HG03439 (cell line): ENCODE measurements around the gene OPA3.

Source experiments
- ATAC-seq: cut with Tn5 transposase; IDR thresholded peaks from one replicate; pipeline ENCODE4 v1.9.1; 2021; ENCODE audit warnings: mild to moderate bottlenecking, moderate library complexity; ENCODE audit not compliant: unreplicated experiment

OPA3 gene

DNA sequence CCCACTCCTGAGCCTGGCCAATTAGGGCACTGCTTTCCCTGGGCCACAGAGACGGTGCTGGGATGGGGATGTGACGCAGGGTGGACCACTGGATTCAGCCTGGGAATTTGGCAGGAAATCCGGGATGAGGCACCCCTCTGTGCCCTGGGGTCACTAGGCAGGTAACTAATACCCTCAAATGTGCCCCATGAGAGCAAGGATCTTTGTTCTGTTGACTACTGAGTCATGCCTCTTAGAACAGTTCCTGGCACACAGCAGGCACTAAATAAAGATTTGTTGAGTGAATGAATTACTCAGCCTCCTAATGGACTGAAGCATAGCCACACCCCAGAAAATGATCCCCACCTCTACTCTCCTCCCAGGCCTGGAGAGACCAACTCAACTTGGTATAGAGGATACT lies 15.9 kb downstream of the OPA3 start:
- ATAC-seq, result no peak

DNA sequence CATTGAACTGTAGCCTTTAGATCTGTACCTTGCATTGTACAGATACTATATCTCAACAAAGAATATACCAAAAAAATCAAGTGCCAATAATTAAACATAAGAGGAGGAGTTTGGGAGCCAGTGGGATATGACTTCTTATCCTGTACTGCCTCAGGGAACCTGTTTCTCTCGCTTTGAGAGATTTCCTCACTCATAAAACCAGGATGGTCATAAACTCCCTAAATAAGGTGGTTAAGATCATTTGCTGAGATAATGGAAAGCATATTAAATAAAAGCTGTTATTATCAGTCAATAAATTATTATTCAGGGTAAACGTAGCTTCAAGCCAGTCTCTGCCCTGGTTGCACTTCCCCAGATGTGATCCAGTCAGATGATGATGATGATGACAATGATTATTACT lies 17.0 kb downstream of the OPA3 start:
- no peak for ATAC-seq

DNA sequence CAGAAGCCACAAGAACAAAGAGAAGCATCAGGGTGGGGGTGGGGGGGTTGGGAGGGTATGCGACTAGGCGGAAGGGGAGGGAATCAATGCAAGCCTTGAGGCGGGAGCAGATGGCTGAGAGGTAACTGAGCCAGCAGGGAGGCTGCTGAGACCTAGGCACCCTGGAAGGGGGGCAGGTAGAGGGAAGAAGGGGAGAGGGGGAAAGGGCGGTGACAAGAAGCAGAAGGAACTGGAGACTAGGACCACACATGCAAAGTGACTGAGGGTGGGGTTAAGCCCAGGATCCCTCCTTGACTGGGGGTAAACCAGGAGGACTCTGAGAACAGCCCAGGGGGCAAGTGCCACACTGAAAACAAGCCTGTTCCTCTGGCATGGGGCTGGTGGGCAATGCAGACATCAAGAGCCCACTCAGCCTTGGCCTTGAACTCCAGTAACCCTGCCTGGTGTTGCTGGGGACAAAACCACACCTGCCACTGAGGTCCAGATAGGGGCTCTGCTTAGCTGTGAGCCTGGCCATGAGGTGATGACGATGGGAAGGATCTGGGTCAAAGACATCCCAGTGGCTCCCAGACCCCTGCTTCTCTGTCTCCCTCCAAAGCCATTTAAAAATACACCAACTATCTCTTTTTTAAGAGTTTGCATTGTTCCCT lies 20.3 kb downstream of the OPA3 start:
- ATAC-seq, result no peak

DNA sequence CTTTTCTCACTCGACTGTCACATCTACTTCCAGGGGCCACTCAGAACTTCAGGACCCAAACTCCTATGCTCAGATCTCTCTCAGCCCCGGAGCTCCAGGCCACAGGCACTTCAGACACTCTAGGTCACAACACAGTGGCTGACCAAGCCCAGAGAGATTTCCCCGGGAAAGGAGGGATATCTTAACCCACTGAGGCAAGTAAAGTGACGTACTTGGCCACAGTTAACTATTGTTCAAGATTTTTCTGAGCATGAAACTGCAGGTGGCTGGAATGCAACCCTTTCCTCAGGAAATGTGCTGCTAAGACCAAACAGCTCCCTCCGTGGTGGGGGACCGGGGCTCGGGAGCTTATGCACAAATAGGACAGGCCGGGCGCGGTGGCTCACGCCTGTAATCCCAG lies 23.9 kb downstream of the OPA3 start:
- no peak for ATAC-seq

DNA sequence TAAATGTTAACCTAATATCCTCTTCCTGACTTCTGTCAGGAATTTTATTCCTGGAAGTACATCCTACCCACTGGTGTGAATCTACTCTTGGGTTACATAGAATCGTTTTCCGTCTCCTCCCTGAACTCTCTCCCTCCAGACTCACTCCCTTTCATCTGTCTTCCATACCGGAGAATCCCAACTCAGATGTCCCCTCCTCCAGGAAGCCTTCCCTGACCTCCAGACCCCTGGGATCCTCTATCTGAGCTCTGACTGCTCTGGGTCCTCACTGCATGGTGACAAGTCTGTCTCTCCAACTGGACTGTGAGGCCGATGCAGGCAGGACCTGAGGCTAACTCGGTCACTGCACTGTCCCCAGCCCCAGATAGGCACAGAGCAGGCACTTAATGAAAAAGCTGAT lies 24.6 kb downstream of the OPA3 start:
- no peak for ATAC-seq

DNA sequence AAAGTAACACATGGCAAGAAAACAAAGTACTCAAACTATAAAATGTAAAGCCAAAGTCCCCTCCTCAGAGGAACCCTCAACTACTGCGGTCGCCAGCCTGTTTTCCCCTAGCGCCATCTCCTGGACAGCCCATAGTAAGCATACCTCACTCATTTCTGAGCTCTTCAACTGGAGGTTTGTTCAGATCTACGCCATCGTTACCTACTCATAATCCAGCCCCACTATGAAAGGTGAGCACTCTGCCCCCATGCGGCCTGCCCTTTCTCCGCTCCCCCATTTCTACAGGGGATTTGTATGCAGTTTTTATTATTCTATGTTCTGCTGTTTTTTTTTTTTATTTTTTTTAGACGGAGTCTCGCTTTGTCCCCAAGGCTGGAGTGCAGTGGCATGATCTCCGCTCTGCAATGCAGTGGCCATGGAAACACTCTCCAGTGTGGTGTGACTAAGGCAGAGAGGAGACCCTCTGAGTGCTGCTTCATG lies 26.2 kb downstream of the OPA3 start:
- no peak for ATAC-seq

DNA sequence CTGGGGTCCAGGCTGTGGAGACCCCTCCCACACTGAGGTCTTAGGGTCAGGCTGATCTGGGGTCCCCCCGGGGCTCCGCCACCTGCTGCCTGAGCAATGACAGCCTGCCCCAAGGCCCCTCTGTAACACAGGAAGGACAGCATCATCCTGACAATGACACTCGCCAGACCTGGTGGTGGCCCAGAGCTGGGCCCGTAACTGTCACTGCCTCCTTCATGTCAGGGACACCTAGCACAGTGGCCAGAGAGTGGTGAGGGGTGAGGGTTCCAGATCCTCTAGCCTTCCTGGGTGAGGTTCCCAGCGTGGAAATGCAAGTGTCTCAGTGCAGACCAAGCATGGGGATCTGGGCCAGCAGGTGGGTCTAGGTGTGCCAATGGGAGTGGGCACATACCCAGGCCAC lies 27.8 kb downstream of the OPA3 start:
- ATAC-seq, result no peak

DNA sequence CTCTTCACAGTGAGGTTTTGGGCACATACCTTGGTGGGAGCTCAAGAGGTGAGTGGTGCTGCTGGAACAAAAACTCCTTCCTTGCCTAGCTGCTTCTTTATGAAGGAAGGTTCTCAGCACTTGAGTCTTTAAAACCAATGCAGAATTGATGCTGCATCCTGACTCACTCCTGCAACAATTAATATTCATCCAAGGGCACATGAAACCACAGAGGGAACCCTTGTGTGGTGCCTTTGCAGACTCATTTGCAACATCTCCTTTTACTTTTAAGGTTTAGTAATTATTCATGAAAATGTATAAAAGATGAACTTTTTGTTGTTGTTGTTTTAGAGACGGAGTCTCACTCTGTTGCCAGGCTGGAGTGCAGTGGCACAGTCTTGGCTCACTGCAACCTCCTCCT lies 30.1 kb downstream of the OPA3 start:
- ATAC-seq, result no peak

DNA sequence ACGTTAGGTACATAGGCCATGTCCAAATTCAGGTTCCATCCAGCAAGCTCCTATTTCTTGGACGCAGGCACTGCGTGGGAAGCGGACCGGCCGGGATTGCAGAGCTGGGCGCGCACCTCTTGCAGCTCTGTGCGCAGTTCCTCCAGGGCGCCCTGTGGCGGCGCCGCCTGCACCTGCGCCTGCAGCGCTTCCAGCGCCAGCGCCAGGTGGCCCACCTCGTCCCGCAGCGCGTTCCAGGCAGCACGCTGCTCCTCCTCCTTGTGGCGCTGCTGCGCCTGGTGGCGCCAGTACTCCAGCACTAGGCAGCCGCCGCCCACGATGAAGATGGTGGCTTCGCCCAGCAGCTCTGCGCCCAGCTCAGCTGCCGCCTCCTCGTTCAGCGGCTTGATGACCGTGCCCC lies 31.1 kb downstream of the OPA3 start:
- ATAC-seq, result no peak

DNA sequence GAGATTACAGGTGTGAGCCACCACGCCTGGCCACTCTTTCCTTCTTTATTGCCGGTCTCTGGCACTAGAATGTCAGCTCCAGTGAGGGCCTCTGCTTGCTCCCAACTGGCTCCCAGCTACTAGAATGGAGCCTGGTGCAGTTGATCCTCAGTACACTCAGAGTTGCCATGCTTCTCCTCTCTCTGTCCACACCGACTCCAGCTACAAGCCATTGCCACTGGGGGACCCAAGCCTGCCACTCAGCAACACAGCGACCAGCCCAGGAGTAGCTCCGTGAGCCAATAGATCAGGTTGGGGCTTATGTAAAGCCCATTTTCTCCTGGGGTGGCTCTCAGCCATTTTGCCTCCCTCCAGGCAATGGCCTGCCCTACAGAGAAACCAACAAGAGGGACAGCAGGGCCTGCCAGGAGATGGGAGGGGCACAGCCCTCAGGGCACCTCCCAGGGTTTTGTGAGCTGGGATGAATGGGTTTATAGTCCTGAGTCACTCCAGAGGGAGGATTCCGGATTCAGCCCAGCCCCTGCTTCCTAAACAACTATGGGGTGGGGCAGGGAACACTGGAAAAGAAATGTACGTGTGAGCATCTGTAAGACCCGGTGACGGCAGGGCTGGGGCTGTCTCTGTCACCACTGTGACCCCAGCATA lies 36.5 kb downstream of the OPA3 start:
- ATAC-seq, result no peak

DNA sequence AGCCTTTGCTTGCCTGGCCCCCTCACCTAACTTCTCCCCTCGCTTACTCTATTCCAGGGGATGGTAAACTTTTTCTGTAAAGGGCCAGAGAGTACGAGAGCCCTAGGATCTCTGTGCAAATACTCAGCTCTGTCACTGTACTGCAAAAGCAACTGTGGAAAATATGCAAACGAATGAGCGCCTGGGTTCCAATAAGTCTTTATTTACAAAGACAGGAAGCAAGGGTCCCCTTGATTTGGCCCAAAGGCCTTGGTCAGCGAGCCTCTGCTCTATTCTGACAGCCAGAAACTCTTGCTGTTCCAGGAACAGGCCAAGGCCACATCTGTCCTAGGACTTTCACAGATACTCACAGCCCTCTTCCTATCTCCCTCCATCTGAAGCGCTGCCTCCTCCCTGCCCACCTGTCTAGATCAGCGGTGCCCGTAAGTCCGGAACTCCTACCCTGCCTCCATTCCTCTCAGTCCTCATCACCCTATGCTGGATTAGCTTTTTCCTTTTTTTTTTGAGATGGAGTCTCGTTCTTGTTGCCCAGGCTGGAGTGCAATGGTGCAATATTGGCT lies 37.3 kb downstream of the OPA3 start:
- ATAC-seq, result no peak

DNA sequence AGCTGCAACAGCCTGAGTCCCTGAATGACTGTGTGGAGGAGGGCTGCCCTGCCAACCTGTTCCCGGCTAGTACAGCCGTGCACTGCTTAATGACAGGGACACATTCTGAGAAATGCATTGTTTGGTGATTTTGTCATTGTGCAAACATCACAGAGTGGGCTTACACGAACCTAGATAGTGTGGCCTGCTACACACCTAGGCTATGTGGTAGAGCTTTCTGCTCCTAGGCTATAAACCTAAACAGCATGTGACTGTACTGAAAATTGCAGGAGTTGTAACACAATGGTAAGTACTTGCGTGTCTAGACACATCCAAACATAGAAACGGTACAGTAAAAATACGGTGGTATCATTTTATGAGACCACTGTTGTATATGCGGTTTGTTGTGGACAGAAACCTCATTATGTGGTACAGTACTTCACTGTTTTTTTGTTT lies 42.4 kb downstream of the OPA3 start:
- no peak for ATAC-seq

DNA sequence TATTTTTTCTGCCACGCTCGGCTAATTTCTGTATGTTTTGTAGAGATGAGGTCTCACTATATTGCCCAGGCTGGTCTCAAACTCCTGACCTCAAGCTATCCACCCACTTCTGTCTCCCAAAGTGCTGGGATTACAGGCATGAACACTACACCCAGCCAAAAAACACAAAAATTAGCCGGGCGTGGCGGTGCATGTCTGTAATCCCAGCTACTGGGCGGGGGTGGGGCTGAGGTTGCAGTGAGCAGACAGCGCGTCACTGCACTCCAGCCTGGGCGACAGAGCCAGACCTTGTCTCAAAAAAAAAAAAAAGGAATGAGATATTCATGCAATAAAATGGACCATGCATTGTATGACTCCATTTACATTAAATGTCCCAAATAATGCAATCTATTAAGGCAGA lies 45.1 kb downstream of the OPA3 start:
- ATAC-seq, result no peak

DNA sequence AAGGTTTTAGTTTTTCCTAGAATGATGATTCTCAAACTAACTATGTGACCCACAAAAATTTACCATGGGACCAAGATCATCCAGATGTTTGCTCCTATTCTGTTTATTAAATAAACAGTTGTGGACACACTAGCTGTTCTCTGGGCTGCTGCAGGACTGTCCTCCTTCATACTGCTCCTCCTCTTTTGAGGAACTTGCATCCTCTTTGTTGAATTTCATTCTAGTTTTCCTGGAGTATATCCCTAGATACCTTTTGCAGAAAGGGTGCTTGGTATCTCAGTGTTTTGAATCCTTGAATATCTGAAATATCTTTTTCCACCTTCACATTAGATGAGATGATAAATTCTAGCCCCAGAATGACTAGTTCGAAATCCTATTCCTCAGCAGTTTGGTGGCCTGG lies 53.3 kb downstream of the OPA3 start:
- ATAC-seq, result no peak

DNA sequence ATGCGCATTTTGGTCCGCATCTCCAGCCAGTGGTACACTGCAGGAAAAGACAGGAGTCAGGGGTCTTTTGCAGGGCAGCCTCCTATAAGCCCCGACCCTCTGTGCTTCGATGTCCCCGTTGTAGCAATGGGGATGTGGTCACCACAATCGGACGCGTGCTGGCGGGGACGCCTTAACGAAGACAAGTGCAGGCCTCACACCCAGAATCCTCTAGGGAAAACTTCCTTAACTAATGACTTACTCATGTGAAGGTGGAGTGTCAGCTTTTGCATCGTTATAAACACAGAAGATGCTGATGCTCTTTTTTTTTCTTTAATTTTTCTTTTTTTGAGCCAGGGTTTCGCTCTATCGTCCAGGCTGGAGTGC lies 55.2 kb downstream of the OPA3 start:
- ATAC-seq, result no peak

DNA sequence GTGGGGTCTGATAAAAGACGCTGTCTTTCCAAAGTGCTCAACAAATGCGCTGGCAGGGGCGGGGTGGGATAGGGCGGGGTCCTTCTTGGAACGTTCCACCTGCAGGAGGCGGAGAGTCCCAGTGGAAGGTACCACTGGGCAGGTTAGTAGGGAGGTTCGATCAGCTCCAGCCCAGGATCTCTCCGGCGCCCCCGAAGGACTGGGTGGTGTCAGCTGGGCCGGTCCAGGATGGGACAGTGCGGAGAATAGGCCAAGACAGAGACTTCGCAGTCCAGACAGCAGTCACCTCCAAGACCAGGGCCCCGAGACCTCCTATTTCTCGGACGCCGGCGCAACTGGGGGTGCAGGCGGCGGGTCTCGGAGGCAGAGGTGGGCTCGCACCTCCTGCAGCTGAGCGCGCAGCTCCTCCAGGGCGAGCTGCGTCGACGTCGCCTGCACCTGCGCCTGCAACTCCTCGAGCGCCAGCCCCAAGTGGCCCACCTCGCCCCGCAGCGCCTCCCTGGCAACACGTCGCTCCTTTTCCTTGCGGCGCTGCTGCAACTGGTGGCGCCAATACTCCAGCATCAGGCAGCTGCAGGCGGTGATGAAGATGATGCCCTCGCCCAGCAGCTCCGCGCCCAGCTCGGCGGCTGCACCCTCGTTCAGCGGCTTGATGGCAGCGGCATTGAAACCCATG lies 55.7 kb downstream of the OPA3 start:
- ATAC-seq, result no peak

DNA sequence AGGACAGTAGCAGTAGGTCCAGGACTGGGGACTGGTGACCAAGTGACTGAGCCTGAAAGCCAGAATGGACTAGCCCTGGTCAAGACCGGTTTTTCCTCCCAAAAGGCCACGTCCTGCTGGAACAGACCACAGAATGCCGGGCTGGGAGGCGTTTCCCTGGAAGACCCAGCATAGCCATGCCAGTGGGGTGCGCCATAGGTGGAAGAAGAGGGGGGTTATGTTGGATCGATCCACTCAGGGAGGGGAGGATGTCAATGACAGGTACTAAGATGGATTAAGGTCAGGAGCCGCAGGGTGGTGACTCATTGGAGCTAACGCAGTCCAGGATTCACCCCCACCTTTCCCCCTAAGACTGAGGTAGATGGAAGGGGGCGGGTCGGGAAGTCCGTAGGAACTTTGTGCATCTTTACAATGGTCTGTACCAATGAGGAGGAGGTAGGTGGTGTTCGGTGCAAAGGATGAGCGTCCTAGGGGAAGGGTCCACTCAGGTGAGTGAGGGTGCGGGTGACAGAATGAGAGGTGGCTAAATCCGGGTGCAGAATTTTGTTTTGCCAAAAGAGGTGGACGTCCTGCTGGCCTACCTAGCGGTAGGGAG lies 56.4 kb downstream of the OPA3 start:
- ATAC-seq, result no peak

DNA sequence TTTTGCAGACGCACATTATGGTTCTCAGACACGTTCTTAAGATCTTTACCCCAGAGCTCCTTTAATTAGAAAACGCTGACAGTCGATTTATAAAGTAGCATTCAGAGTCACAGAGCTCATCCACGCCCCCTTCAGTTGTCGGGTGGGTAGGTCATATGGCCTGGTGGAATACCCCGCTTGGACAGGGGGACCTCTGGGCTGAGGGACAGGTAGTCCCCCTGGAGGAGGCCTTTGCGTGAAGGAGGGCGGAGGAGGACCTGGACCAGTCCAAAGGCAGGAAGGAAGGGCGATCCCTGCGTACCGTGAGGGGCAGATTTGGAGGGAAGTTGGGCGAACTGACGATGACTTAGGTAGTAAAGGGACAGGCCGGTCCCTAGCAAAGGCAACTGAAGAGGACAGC lies 56.9 kb downstream of the OPA3 start:
- ATAC-seq, result no peak

DNA sequence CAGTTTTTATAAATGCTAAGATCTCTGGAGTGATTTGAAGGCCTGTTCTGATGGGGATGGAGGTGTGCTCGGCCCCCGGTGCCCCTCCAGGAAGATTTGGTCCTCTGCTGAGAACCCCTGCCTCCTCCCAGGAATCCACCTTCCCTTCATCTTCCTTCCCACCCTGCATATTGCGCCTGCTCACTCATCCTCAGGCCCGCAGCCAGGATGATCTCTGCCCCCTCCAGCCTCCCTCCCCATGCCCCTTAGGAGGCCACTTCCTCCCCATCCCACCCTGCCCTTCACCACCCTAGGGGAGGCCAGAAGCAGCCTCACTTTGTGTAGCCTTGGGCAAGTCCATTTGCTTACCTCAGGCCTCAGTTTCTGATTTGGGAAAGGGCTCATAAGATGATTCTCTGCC lies 57.6 kb downstream of the OPA3 start:
- no peak for ATAC-seq

DNA sequence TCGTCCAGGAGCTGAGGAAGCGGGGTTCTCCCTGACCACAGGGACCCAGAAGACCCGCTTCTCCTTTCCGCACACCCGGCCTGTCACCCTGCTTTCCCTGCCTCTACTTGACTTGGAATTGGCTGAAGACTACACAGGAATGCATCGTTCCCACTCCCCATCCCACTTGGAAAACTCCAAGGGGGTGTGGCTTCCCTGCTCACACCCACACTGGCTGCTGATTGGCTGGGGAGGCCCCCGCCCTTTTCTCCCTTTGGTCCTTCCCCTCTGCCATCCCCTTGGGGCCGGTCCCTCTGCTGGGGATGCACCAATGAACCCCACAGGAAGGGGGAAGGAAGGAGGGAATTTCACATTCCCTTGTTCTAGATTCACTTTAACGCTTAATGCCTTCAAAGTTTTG lies 58.5 kb downstream of the OPA3 start:
- no peak for ATAC-seq

DNA sequence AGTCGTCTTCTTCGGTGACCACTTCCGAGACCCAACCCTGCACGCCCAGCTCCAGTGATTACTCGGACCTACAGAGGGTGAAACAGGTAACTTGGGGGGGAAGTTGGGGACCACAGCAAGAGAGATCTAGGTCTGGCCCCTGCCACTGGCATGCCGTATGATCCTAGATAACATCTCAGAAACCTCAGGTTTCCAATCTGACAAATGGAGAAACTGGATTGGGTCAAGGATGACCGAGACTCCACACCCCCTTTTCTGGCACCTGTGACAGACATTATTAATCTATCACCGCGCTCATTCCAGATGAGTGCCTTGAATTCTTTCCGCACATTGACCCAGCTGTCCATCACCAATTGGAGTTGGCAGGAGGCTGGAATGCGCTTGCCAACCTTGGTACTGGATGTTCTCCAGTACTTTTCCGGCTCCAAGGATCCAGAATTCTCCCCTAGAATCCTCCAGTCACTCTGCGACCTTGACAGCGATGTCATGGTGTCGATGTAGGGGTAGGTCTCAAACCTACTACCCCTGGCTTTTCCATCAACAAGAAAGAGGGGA lies 60.0 kb downstream of the OPA3 start:
- ATAC-seq, result no peak
